ENCODE results near the gene LMAN1L.
A peak's percentile ranks its signal among the peaks of the same experiment; 100 is the strongest.

The LMAN1L gene

GRCh38 chr15:74843891-74844299 lies 31.3 kb downstream of the LMAN1L start:
- Mint-ChIP-seq H3K27me3 (no peaks in the 10 kb centered on the region), H3K4me3 (peak overlapping the region; percentile 92), H3K9me3 (no peaks in the 10 kb centered on the region), H3K4me1 (peaks cover 45% of the 10 kb centered on the region), H3K36me3 (peaks cover 2% of the 10 kb centered on the region), H3K27ac (peak overlapping the region; percentile 98)

GRCh38 chr15:74844319-74845207 lies 31.9 kb downstream of the LMAN1L start:
- Mint-ChIP-seq H3K4me1 (peaks cover 45% of the 10 kb centered on the region), H3K9me3 (no peaks in the 10 kb centered on the region), H3K4me3 (peak overlapping the region; percentile 71), H3K27ac (peak overlapping the region; percentile 98), H3K36me3 (peaks cover 2% of the 10 kb centered on the region), H3K27me3 (no peaks in the 10 kb centered on the region)

- Mint-ChIP-seq H3K36me3 (peaks cover 2% of the 10 kb centered on the region), H3K4me1 (peaks cover 45% of the 10 kb centered on the region), H3K27ac (peak overlapping the region; percentile 98), H3K27me3 (no peaks in the 10 kb centered on the region), H3K9me3 (no peaks in the 10 kb centered on the region), H3K4me3 (peak overlapping the region; percentile 71)
Observed at GRCh38 chr15:74845208-74845568, 32.6 kb downstream of the LMAN1L start.

GRCh38 chr15:74845581-74845980 lies 32.9 kb downstream of the LMAN1L start:
- Mint-ChIP-seq H3K9me3 (no peaks in the 10 kb centered on the region), H3K27me3 (no peaks in the 10 kb centered on the region), H3K4me3 (peak overlapping the region; percentile 71), H3K27ac (peak overlapping the region; percentile 98), H3K36me3 (peaks cover 2% of the 10 kb centered on the region), H3K4me1 (peaks cover 45% of the 10 kb centered on the region)

- Mint-ChIP-seq H3K9me3 (no peaks in the 10 kb centered on the region), H3K36me3 (peaks cover 4% of the 10 kb centered on the region), H3K27ac (peak overlapping the region; percentile 62), H3K4me1 (peaks cover 30% of the 10 kb centered on the region), H3K27me3 (no peaks in the 10 kb centered on the region), H3K4me3 (no peak overlapping the region)
Observed at GRCh38 chr15:74847432-74847831, 34.8 kb downstream of the LMAN1L start.

- Mint-ChIP-seq H3K9me3 (no peaks in the 10 kb centered on the region), H3K27ac (no peak overlapping the region), H3K36me3 (peaks cover 6% of the 10 kb centered on the region), H3K4me3 (no peak overlapping the region), H3K27me3 (no peaks in the 10 kb centered on the region), H3K4me1 (peaks cover 8% of the 10 kb centered on the region)
Observed at GRCh38 chr15:74850393-74850792, 37.8 kb downstream of the LMAN1L start.

GRCh38 chr15:74851960-74852359 lies 39.3 kb downstream of the LMAN1L start:
- Mint-ChIP-seq H3K36me3 (peaks cover 6% of the 10 kb centered on the region), H3K4me3 (no peak overlapping the region), H3K27me3 (no peaks in the 10 kb centered on the region), H3K9me3 (no peaks in the 10 kb centered on the region), H3K27ac (no peak overlapping the region), H3K4me1 (peaks cover 9% of the 10 kb centered on the region)

- Mint-ChIP-seq H3K27ac (no peak overlapping the region), H3K4me3 (no peak overlapping the region), H3K4me1 (peaks cover 34% of the 10 kb centered on the region), H3K36me3 (peaks cover 4% of the 10 kb centered on the region), H3K27me3 (no peaks in the 10 kb centered on the region), H3K9me3 (no peaks in the 10 kb centered on the region)
Observed at GRCh38 chr15:74854453-74855022, 41.9 kb downstream of the LMAN1L start.

GRCh38 chr15:74855857-74856256 lies 43.2 kb downstream of the LMAN1L start:
- Mint-ChIP-seq H3K36me3 (peaks cover 4% of the 10 kb centered on the region), H3K27ac (peak overlapping the region; percentile 59), H3K4me3 (no peak overlapping the region), H3K9me3 (no peaks in the 10 kb centered on the region), H3K27me3 (no peaks in the 10 kb centered on the region), H3K4me1 (peaks cover 38% of the 10 kb centered on the region)

- H3K4me1 Mint-ChIP-seq, result peaks cover 42% of the 10 kb centered on the region
- no peak overlapping the region for H3K4me3 Mint-ChIP-seq
- no peaks in the 10 kb centered on the region for H3K27me3 Mint-ChIP-seq
- H3K9me3 Mint-ChIP-seq, result no peaks in the 10 kb centered on the region
- no peak overlapping the region for H3K27ac Mint-ChIP-seq
- peaks cover 2% of the 10 kb centered on the region for H3K36me3 Mint-ChIP-seq
Observed at GRCh38 chr15:74856537-74856936, 43.9 kb downstream of the LMAN1L start.

- Mint-ChIP-seq H3K4me3 (no peak overlapping the region), H3K9me3 (no peaks in the 10 kb centered on the region), H3K27me3 (no peaks in the 10 kb centered on the region), H3K4me1 (peaks cover 42% of the 10 kb centered on the region), H3K27ac (peak overlapping the region; percentile 8), H3K36me3 (peaks cover 2% of the 10 kb centered on the region)
Observed at GRCh38 chr15:74857082-74857655, 44.5 kb downstream of the LMAN1L start.

- H3K27ac Mint-ChIP-seq, result peak overlapping the region; percentile 62
- peaks cover 42% of the 10 kb centered on the region for H3K4me1 Mint-ChIP-seq
- no peaks in the 10 kb centered on the region for H3K9me3 Mint-ChIP-seq
- peaks cover 2% of the 10 kb centered on the region for H3K36me3 Mint-ChIP-seq
- H3K27me3 Mint-ChIP-seq, result no peaks in the 10 kb centered on the region
- no peak overlapping the region for H3K4me3 Mint-ChIP-seq
Observed at GRCh38 chr15:74857671-74858368, 45.2 kb downstream of the LMAN1L start.

- no peak overlapping the region for H3K4me3 Mint-ChIP-seq
- H3K9me3 Mint-ChIP-seq, result no peaks in the 10 kb centered on the region
- peaks cover 44% of the 10 kb centered on the region for H3K4me1 Mint-ChIP-seq
- H3K27ac Mint-ChIP-seq, result peak overlapping the region; percentile 62
- H3K36me3 Mint-ChIP-seq, result peaks cover under 1% of the 10 kb centered on the region
- H3K27me3 Mint-ChIP-seq, result no peaks in the 10 kb centered on the region
Observed at GRCh38 chr15:74858369-74858740, 45.7 kb downstream of the LMAN1L start.

- peaks cover 7% of the 10 kb centered on the region for H3K36me3 Mint-ChIP-seq
- H3K27me3 Mint-ChIP-seq, result no peaks in the 10 kb centered on the region
- H3K4me1 Mint-ChIP-seq, result peaks cover 68% of the 10 kb centered on the region
- no peaks in the 10 kb centered on the region for H3K9me3 Mint-ChIP-seq
- peak overlapping the region; percentile 3 for H3K4me3 Mint-ChIP-seq
- peak overlapping the region; percentile 79 for H3K27ac Mint-ChIP-seq
Observed at GRCh38 chr15:74863239-74864056, 50.8 kb downstream of the LMAN1L start.

- H3K27ac Mint-ChIP-seq, result peak overlapping the region; percentile 94
- peak overlapping the region; percentile 58 for H3K4me3 Mint-ChIP-seq
- H3K27me3 Mint-ChIP-seq, result no peaks in the 10 kb centered on the region
- H3K9me3 Mint-ChIP-seq, result no peaks in the 10 kb centered on the region
- peaks cover 7% of the 10 kb centered on the region for H3K36me3 Mint-ChIP-seq
- H3K4me1 Mint-ChIP-seq, result peaks cover 68% of the 10 kb centered on the region
Observed at GRCh38 chr15:74864296-74864695, 51.7 kb downstream of the LMAN1L start.
